Breast epithelium (tissue), 3 donors: ENCODE measurements around the gene POLD1.

Experiments
- CTCF ChIP-seq, 3 donors: fragments of 450-650 bp; IDR thresholded peaks; one replicate each; pipeline ENCODE4 v1.5.1; 2016 to 2017; ENCODE audit warnings: antibody characterized with exemption in 3 of 3, mild to moderate bottlenecking in 3 of 3, moderate library complexity in 3 of 3
- POLR2AphosphoS5 ChIP-seq, 3 donors: sonication (generic); formaldehyde crosslinking; IDR thresholded peaks; one replicate each; pipeline ENCODE4 v1.6.1; 2017; ENCODE audit warnings: antibody characterized with exemption in 3 of 3

GRCh38 chr19:50406156-50406820, 22.1 kb downstream of the POLD1 start:
- TF ChIP-seq POLR2AphosphoS5 (IDR thresholded peaks at IDR 0.05): no peak
- TF ChIP-seq CTCF (IDR thresholded peaks at IDR 0.05): no peak
